ENCODE results near the gene POU3F1.

POU3F1 gene

DNA sequence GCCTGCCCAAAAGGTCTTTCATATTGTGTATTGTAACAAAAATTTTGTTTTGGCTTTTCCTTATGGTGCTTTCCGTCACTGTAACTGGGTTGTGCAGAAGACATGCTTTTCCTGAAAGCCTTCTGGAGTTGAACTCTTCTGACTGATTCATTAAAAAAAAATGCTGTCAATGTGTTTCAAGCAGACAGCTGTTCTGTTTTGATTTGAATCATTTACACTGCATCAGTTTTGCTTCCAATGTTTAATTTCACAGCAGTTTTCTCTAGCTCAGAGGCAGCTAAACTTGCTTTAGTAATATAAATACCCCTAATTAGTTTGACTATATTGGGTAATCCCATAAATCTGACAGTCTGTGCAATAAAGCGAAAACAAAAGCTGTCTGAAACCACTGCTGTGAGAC is 26.2 kb downstream of the POU3F1 start:
- no peak for DNase-seq (ENCODE audit: low read depth)
- TF ChIP-seq, protein P1, sequence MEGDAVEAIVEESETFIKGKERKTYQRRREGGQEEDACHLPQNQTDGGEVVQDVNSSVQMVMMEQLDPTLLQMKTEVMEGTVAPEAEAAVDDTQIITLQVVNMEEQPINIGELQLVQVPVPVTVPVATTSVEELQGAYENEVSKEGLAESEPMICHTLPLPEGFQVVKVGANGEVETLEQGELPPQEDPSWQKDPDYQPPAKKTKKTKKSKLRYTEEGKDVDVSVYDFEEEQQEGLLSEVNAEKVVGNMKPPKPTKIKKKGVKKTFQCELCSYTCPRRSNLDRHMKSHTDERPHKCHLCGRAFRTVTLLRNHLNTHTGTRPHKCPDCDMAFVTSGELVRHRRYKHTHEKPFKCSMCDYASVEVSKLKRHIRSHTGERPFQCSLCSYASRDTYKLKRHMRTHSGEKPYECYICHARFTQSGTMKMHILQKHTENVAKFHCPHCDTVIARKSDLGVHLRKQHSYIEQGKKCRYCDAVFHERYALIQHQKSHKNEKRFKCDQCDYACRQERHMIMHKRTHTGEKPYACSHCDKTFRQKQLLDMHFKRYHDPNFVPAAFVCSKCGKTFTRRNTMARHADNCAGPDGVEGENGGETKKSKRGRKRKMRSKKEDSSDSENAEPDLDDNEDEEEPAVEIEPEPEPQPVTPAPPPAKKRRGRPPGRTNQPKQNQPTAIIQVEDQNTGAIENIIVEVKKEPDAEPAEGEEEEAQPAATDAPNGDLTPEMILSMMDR (conservative IDR thresholded peaks at IDR 0.05; ENCODE audit: low read depth, low read length) = no peak
- no peak overlapping the region for H3K4me3 ChIP-seq (ENCODE audit: low read length)

DNA sequence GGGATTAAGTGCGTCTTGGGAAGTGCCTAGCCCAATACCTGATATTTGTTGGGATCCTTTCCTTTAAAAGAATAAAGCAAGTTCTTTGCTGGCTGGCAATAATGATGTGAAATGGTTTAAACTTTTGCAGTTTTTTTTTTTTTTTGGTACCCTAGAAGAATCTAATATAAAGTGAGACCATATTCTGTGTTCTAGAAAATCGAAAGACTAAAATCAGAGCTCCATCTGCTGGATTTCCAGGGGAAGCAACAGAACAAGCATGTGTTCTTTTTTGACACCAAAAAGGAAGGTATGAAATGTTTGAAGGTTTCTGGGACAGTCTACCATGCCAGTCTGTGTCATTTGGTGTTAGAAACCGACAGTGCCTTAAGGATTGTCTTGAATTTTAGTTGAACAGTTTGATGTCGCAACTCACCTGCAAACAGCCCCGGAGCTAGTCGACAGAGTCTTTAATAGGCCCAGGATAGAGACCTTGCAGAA is 27.7 kb downstream of the POU3F1 start:
- TF ChIP-seq, protein P1 (conservative IDR thresholded peaks at IDR 0.05; ENCODE audit: low read depth, low read length) = peak; percentile 74
- DNase-seq (ENCODE audit: low read depth) = no peak
- no peak overlapping the region for H3K4me3 ChIP-seq (ENCODE audit: low read length)

DNA sequence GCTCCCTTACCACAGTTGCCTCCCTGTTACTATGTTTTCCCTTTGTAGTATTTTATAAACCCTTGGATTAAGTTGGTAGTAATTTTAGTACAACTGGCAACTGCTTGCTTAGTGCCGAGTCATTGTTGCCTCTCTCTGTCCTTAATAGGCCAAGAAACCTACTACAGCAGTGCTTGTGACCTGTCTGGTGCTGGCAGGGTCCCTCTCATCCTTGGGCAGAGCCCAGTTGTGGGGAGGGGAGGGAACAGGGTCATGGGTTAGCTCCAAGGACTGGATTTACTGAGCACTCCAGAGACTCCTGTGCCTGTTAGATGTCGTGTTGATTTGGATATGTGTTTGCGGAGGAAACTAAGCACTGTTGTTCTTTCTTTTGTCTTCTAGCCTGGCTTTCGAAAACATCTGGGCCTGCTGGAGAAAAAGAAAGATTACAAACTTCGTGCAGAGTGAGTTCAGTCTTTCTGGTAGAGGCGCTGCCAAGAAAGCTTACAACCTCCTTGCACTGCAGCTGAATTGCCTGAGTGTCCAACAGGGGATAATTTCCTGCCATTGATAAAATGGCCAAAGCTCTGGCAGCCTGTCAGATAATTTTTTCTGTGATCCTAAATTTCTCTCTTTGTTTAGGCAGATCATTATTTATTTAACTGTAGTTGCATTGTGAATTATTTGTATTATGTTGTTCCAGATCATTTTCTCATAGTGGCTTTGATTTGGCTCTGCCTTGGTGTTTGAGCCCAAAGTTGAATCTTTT is 30.4 kb downstream of the POU3F1 start:
- DNase-seq (ENCODE audit: low read depth) = no peak
- H3K4me3 ChIP-seq (ENCODE audit: low read length) = no peak overlapping the region
- TF ChIP-seq, protein P1 (conservative IDR thresholded peaks at IDR 0.05; ENCODE audit: low read depth, low read length) = no peak

DNA sequence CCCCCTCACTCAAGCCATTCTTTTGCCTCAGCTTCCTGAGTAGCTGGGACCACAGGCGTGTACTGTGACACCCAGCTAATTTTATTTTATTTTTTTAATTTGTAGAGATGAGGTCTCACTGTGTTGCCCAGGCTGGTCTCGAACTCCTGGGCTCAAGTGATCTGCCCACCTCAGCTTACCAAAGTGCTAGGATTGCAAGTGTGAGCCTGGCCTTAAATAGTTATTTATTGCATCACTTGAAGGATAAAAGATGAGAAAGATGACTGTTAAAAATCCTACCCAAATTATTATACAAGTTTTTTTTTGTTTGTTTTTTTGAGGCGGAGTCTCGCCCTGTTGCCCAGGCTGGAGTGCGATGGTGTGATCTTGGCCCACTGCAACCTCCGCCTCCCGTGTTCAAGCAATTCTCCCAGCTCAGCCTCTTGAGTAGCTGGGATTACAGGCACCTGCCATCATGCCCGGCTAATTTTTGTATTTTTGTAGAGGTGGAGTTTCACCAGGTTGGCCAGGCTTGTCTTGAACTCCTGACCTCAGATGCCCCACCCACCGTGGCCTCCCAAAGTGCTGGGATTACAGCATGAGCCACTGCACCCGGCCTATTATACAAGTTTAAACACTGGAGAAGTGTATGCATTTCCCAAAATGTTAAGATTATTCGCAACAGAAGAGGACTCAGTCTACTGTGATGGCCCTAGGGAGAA is 31.7 kb downstream of the POU3F1 start:
- H3K4me3 ChIP-seq (ENCODE audit: low read length) = no peak overlapping the region
- TF ChIP-seq, protein P1 (conservative IDR thresholded peaks at IDR 0.05; ENCODE audit: low read depth, low read length) = no peak
- no peak for DNase-seq (ENCODE audit: low read depth)

DNA sequence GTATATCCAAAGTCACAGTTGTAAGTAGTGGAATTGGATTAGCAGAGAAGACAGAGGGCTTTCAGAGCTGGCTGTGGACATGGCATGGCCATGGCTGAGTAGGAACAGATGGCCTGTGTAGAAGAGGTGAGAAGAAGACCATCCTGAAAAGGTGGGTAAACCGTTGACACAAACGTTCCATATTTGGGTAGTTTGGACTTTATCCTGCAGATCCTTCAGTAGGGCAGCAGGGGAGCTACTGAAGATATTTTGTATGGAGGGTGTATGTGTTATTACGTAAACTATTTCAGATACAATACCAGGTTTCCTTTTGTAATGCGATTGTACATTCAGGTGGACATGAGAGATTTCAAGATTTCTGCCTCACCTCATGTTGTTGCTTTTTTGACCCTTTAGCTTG is 32.4 kb downstream of the POU3F1 start:
- TF ChIP-seq, protein P1 (conservative IDR thresholded peaks at IDR 0.05; ENCODE audit: low read depth, low read length) = peak; percentile 12
- no peak for DNase-seq (ENCODE audit: low read depth)
- H3K4me3 ChIP-seq (ENCODE audit: low read length) = no peak overlapping the region

DNA sequence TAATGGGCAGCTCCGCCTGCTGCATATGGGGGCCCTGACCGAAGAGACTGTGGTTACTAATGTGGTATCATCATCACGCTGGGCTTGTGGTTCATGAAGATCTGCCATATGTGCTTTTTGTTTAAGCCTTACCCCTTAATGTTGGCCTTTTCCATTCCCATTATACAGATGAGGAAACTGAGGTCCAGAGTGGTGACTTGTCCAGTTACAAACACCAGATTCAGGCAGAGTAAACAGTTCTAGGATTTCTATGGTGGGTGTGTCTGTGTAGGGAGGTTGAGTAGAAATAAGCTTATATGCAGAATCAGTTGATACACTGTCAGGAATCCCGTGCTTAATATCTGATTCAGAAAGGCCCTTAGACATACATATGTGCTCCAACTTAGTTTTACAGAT is 33.4 kb downstream of the POU3F1 start:
- TF ChIP-seq, protein P1 (conservative IDR thresholded peaks at IDR 0.05; ENCODE audit: low read depth, low read length) = no peak
- no peak for DNase-seq (ENCODE audit: low read depth)
- peak overlapping the region; percentile 78 for H3K4me3 ChIP-seq (ENCODE audit: low read length)
